Measurements from ENCODE around the gene POLE4. TPM values are rescaled to one million over a fixed set of nuclear protein-coding genes. Genes with fewer than 3 reads are reported as not detected.

The POLE4 gene
- total RNA-seq: 10 to 100 TPM; 31.9 to 46.5 (median 37.1) TPM

GRCh38 chr2:74958274-74959105 lies at the start of gene POLE4:
POLE4 (plus strand) TSS chr2:74958643; CDS start chr2:74958680, 37 bp downstream.
- H3K9me3 ChIP-seq: no peaks in the 10 kb centered on the region
- intact Hi-C loops (cut with DNase I; ENCODE audit: low total_unique reads): no loop called here
- TF ChIP-seq POLR2A (IDR thresholded peaks at IDR 0.05) (peak; percentile 58), CTCF (IDR thresholded peaks at IDR 0.05) (no peak), POLR2AphosphoS5 (IDR thresholded peaks at IDR 0.05) (peak; percentile 91 to 94 (median 93))
- DNase-seq (ENCODE audit: low spot score in 2 of 2): peak; percentile 85 to 92
- H3K4me3 ChIP-seq: peak within 1 kb of the TSS; percentile 54 to 87 (median 72)
- no peaks in the 10 kb centered on the region for H3K36me3 ChIP-seq
- peak within 1 kb of the TSS; percentile 92 to 94 for H3K27ac ChIP-seq
- no peaks in the 10 kb centered on the region for H3K27me3 ChIP-seq
- no peaks in the 10 kb centered on the region for H3K4me1 ChIP-seq

- intact Hi-C loops (cut with DNase I; ENCODE audit: low total_unique reads): no loop called here
- no peak for DNase-seq (ENCODE audit: low spot score in 2 of 2)
Measured at GRCh38 chr2:74908748-74909444, 49.5 kb upstream of the POLE4 start.

DNA sequence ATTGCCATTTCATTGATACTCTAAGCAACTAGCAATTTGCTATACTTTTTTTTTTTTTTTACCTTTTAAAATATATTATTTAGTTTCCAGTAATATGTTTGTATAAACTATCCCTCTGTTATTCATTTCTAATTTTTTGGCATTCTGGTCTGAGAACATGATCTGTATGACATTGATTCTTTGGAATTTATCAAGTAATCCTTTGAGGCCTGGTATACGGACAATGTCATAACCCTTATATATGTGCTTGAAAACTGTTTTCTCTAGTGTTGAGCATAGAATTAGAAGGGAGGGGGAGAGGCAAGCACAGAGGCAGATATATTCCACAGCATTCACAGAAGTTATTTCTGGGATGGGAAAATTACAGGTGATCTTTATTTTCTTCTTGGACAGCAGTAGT lies 48.2 kb upstream of the POLE4 start:
- no peak for DNase-seq (ENCODE audit: low spot score in 2 of 2)
- H3K4me3 ChIP-seq: no peak overlapping the region
- no peaks in the 10 kb centered on the region for H3K4me1 ChIP-seq
- no peaks in the 10 kb centered on the region for H3K36me3 ChIP-seq
- H3K27ac ChIP-seq: no peak overlapping the region
- H3K27me3 ChIP-seq: peaks cover 0 to 4% of the 10 kb centered on the region in 2 donors
- TF ChIP-seq CTCF (IDR thresholded peaks at IDR 0.05): no peak
- TF ChIP-seq POLR2AphosphoS5 (IDR thresholded peaks at IDR 0.05): no peak
- TF ChIP-seq POLR2A (IDR thresholded peaks at IDR 0.05): no peak
- intact Hi-C loops (cut with DNase I; ENCODE audit: low total_unique reads): no loop called here
- no peaks in the 10 kb centered on the region for H3K9me3 ChIP-seq

More at GRCh38 chr2:74908748-74909444, 49.5 kb upstream of the POLE4 start:
- H3K36me3 ChIP-seq: no peaks in the 10 kb centered on the region
- H3K4me3 ChIP-seq: peak overlapping the region in 1 of 3 donors; percentile 48
- no peaks in the 10 kb centered on the region for H3K9me3 ChIP-seq
- TF ChIP-seq POLR2AphosphoS5 (IDR thresholded peaks at IDR 0.05) (no peak), POLR2A (IDR thresholded peaks at IDR 0.05) (no peak), CTCF (IDR thresholded peaks at IDR 0.05) (no peak)
- no peaks in the 10 kb centered on the region for H3K4me1 ChIP-seq
- H3K27ac ChIP-seq: no peak overlapping the region
- H3K27me3 ChIP-seq: peaks cover 0 to 4% of the 10 kb centered on the region in 2 donors

DNA sequence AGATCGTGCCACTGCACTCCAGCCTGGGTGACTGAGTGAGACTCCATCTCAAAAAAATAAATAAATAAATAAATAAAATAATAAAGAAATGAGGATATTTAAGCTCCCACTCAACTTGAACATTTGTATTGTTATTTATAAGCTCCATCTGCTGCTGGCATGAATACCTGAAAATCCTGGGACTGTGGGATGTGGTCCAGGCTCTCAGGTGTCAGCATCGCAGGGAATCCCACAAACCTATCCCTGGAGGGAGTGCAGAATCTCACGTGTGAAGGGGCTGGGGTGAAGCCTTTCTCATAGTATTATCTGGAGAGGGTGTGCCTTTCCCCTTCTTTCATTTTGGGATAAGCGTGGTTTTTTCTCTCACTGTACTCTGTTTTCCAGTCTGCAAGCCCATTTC lies 47.4 kb upstream of the POLE4 start:
- DNase-seq (ENCODE audit: low spot score in 2 of 2): no peak
- Histone ChIP-seq H3K36me3 (no peaks in the 10 kb centered on the region), H3K4me1 (no peaks in the 10 kb centered on the region), H3K27me3 (peaks cover 0 to 4% of the 10 kb centered on the region in 2 donors), H3K9me3 (no peaks in the 10 kb centered on the region), H3K27ac (no peak overlapping the region), H3K4me3 (no peak overlapping the region)
- intact Hi-C loops (cut with DNase I; ENCODE audit: low total_unique reads): no loop called here
- no peak for TF ChIP-seq CTCF (IDR thresholded peaks at IDR 0.05)
- TF ChIP-seq POLR2AphosphoS5 (IDR thresholded peaks at IDR 0.05): no peak
- TF ChIP-seq POLR2A (IDR thresholded peaks at IDR 0.05): no peak

GRCh38 chr2:74915743-74916142 lies 42.7 kb upstream of the POLE4 start:
- H3K9me3 ChIP-seq: no peaks in the 10 kb centered on the region
- no peak overlapping the region for H3K4me3 ChIP-seq
- intact Hi-C loops (cut with DNase I; ENCODE audit: low total_unique reads): no loop called here
- DNase-seq (ENCODE audit: low spot score in 2 of 2): no peak
- H3K27ac ChIP-seq: no peak overlapping the region
- no peaks in the 10 kb centered on the region for H3K4me1 ChIP-seq
- H3K36me3 ChIP-seq: no peaks in the 10 kb centered on the region
- peaks cover 0 to 4% of the 10 kb centered on the region in 2 donors for H3K27me3 ChIP-seq
- TF ChIP-seq POLR2AphosphoS5 (IDR thresholded peaks at IDR 0.05) (no peak), POLR2A (IDR thresholded peaks at IDR 0.05) (no peak), CTCF (IDR thresholded peaks at IDR 0.05) (no peak)
